ENCODE data around the gene POLR2I. TPM values are rescaled to one million over a fixed set of nuclear protein-coding genes. Genes with fewer than 3 reads are reported as not detected.

Gene POLR2I
- total RNA-seq, 1 donor from 2014 or later: 72.0 TPM

Other genes starting within 250 kb of the POLR2I start
- 0.84 TPM for gene APLP1, start 246.3 kb downstream of the POLR2I start, total RNA-seq
- gene NFKBID, start 214.3 kb downstream of the POLR2I start, total RNA-seq: 4.2 TPM
- gene HCST, start 212.3 kb downstream of the POLR2I start, total RNA-seq: 0.96 TPM
- 4.1 TPM for gene TYROBP, start 206.6 kb downstream of the POLR2I start, total RNA-seq
- 7.7 TPM for gene LRFN3, start 178.5 kb downstream of the POLR2I start, total RNA-seq
- 10.2 TPM for gene SDHAF1, start 119.7 kb downstream of the POLR2I start, total RNA-seq
- 0.88 TPM for gene SYNE4, start 106.1 kb downstream of the POLR2I start, total RNA-seq
- 12.3 TPM for gene ALKBH6, start 100.7 kb downstream of the POLR2I start, total RNA-seq
- 1.3 TPM for gene CLIP3, start 82.0 kb downstream of the POLR2I start, total RNA-seq
- 3.0 TPM for gene THAP8, start 60.6 kb downstream of the POLR2I start, total RNA-seq
- 2.4 TPM for gene WDR62, start 60.0 kb downstream of the POLR2I start, total RNA-seq
- gene OVOL3, start 3.7 kb downstream of the POLR2I start, total RNA-seq: not detected
- gene TBCB, start 593 bp upstream of the POLR2I start, total RNA-seq: 81.5 TPM
- 953 TPM for gene CAPNS1, start 25.2 kb upstream of the POLR2I start, total RNA-seq
- gene COX7A1, start 37.6 kb upstream of the POLR2I start, total RNA-seq: 3.5 TPM
- 2.1 TPM for gene ZNF565, start 99.8 kb upstream of the POLR2I start, total RNA-seq
- gene ZNF146, start 100.2 kb upstream of the POLR2I start, total RNA-seq: 35.9 TPM

All from esophagus mucosa (tissue), 1 donor.